COLO829 (cell line): Measurements from ENCODE around the gene RIMBP2.
A peak's percentile ranks its signal among the peaks of the same experiment; 100 is the strongest.

Experiments
- DNase-seq: peaks from one replicate; pipeline ENCODE4 v3.0.0; 2012; ENCODE audit warnings: low spot score

Gene RIMBP2

GRCh38 chr12:130423991-130424857, 291.9 kb downstream of the RIMBP2 start:
- no peak for DNase-seq

- no peak for DNase-seq
Observed at GRCh38 chr12:130423136-130423535, 293.0 kb downstream of the RIMBP2 start.

- no peak for DNase-seq
Observed at GRCh38 chr12:130422676-130423075, 293.4 kb downstream of the RIMBP2 start.

- no peak for DNase-seq
Observed at GRCh38 chr12:130421896-130422295, 294.2 kb downstream of the RIMBP2 start.

- DNase-seq = no peak
Observed at GRCh38 chr12:130420071-130420470, 296.0 kb downstream of the RIMBP2 start.

GRCh38 chr12:130419116-130419515, 297.0 kb downstream of the RIMBP2 start:
- no peak for DNase-seq

- DNase-seq = no peak
Observed at GRCh38 chr12:130418251-130418650, 297.8 kb downstream of the RIMBP2 start.

GRCh38 chr12:130414381-130414780, 301.7 kb downstream of the RIMBP2 start:
- DNase-seq = no peak

GRCh38 chr12:130413909-130414308, 302.2 kb downstream of the RIMBP2 start:
- DNase-seq = no peak

- no peak for DNase-seq
Observed at GRCh38 chr12:130412384-130412783, 303.7 kb downstream of the RIMBP2 start.

- DNase-seq = no peak
Observed at GRCh38 chr12:130405332-130405731, 310.8 kb downstream of the RIMBP2 start.

GRCh38 chr12:130401703-130402102, 314.4 kb downstream of the RIMBP2 start:
- no peak for DNase-seq

GRCh38 chr12:130398100-130398848, 317.8 kb downstream of the RIMBP2 start:
- no peak for DNase-seq

GRCh38 chr12:130396667-130397066, 319.4 kb downstream of the RIMBP2 start:
- peak; percentile 4 for DNase-seq

- DNase-seq = no peak
Observed at GRCh38 chr12:130394906-130395305, 321.2 kb downstream of the RIMBP2 start.

GRCh38 chr12:130391186-130391585, 324.9 kb downstream of the RIMBP2 start:
- no peak for DNase-seq

GRCh38 chr12:130385193-130385592, 330.9 kb downstream of the RIMBP2 start:
- DNase-seq = no peak

- no peak for DNase-seq
Observed at GRCh38 chr12:130384234-130384633, 331.9 kb downstream of the RIMBP2 start.

GRCh38 chr12:130382818-130383217, 333.3 kb downstream of the RIMBP2 start:
- no peak for DNase-seq

GRCh38 chr12:130375296-130376287, 340.5 kb downstream of the RIMBP2 start:
- no peak for DNase-seq

- DNase-seq = no peak
Observed at GRCh38 chr12:130374083-130374482, 342.0 kb downstream of the RIMBP2 start.

GRCh38 chr12:130372936-130373335, 343.2 kb downstream of the RIMBP2 start:
- DNase-seq = no peak
